Muscle of leg (tissue), 11 donors: Measurements from ENCODE around the gene SLC66A1. TPM values are rescaled to one million over a fixed set of nuclear protein-coding genes. Genes with fewer than 3 reads are reported as not detected.

Experiments used
- DNase-seq: peaks from one replicate; pipeline ENCODE4 v3.0.0; 2013
- H3K27ac ChIP-seq: one replicate; pipeline ENCODE4 v1.5.1; 2013; ENCODE audit warnings: mild to moderate bottlenecking, low read length, control low read depth
- H3K27me3 ChIP-seq: one replicate; pipeline ENCODE4 v1.6.1; 2013; ENCODE audit warnings: low read length; ENCODE audit not compliant: control insufficient read depth, insufficient read depth
- H3K36me3 ChIP-seq: one replicate; pipeline ENCODE4 v1.6.1; 2013; ENCODE audit warnings: low read length; ENCODE audit not compliant: control insufficient read depth, insufficient read depth
- H3K4me1 ChIP-seq: one replicate; pipeline ENCODE4 v1.6.1; 2013; ENCODE audit warnings: low read length; ENCODE audit not compliant: control insufficient read depth, insufficient read depth
- H3K4me3 ChIP-seq: one replicate; pipeline ENCODE4 v1.5.1; 2013; ENCODE audit warnings: low read length, control low read depth
- H3K9me3 ChIP-seq: replicated peaks from 2 replicates; pipeline ENCODE4 v1.6.1; 2013; ENCODE audit warnings: low read depth, low read length; ENCODE audit not compliant: control insufficient read depth
- WGBS: methylation state at CpG from one replicate; pipeline ENCODE4 v1.1.5; 2013; ENCODE audit warnings: missing lambda C conversion rate; ENCODE audit not compliant: insufficient coverage; 5-methylcytosine and 5-hydroxymethylcytosine counted together
- polyA plus RNA-seq, 8 donors: library from polyadenylated mRNA; unstranded; fragments of 120-200 nt; gene quantifications; one replicate each; pipeline versions ENCODE4 v1.2.1 to v1.2.3, GENCODE V29; 2013; ENCODE audit warnings: inconsistent platforms in 1 of 8, low replicate concordance in 1 of 8; ENCODE audit not compliant: insufficient read length in 8 of 8, insufficient read depth in 1 of 8
- total RNA-seq: library from RNA; stranded (reverse); fragments of 120-200 nt; gene quantifications from one replicate; pipeline ENCODE4 v1.2.4, GENCODE V29; 2013

The SLC66A1 gene
- total and polyA plus RNA-seq, 9 donors, result 8.9 to 12.9 (median 9.7) TPM

GRCh38 chr1:19324665-19324990 lies 12.5 kb downstream of the SLC66A1 start:
- no peak for DNase-seq
- Histone ChIP-seq H3K4me3 (no peak overlapping the region), H3K27ac (no peak overlapping the region), H3K9me3 (no peaks in the 10 kb centered on the region), H3K36me3 (peaks cover 68% of the 10 kb centered on the region), H3K4me1 (no peaks in the 10 kb centered on the region), H3K27me3 (no peaks in the 10 kb centered on the region)
- WGBS, result 98% methylated on average over 9 of the region's 9 CpGs

GRCh38 chr1:19325368-19325957 lies 13.3 kb downstream of the SLC66A1 start:
- Histone ChIP-seq H3K27ac (no peak overlapping the region), H3K36me3 (peaks cover 76% of the 10 kb centered on the region), H3K4me3 (no peak overlapping the region), H3K4me1 (no peaks in the 10 kb centered on the region), H3K27me3 (no peaks in the 10 kb centered on the region), H3K9me3 (no peaks in the 10 kb centered on the region)
- WGBS, result 86% methylated on average over 15 of the region's 19 CpGs
- no peak for DNase-seq

GRCh38 chr1:19325958-19326747 lies 14.0 kb downstream of the SLC66A1 start:
- no peak overlapping the region for H3K4me3 ChIP-seq
- DNase-seq, result no peak
- no peaks in the 10 kb centered on the region for H3K27me3 ChIP-seq
- no peaks in the 10 kb centered on the region for H3K4me1 ChIP-seq
- WGBS, result 82% methylated on average over 27 of the region's 32 CpGs
- peaks cover 78% of the 10 kb centered on the region for H3K36me3 ChIP-seq
- no peak overlapping the region for H3K27ac ChIP-seq
- H3K9me3 ChIP-seq, result no peaks in the 10 kb centered on the region

- no peak for DNase-seq
- no peak overlapping the region for H3K27ac ChIP-seq
- no peaks in the 10 kb centered on the region for H3K4me1 ChIP-seq
- no peaks in the 10 kb centered on the region for H3K27me3 ChIP-seq
- peaks cover 75% of the 10 kb centered on the region for H3K36me3 ChIP-seq
- 89% methylated on average over 6 of the region's 6 CpGs for WGBS
- no peaks in the 10 kb centered on the region for H3K9me3 ChIP-seq
- no peak overlapping the region for H3K4me3 ChIP-seq
Measured at GRCh38 chr1:19326748-19327065, 14.6 kb downstream of the SLC66A1 start.

GRCh38 chr1:19327301-19327700 lies 15.2 kb downstream of the SLC66A1 start:
- Histone ChIP-seq H3K27ac (no peak overlapping the region), H3K27me3 (no peaks in the 10 kb centered on the region), H3K9me3 (no peaks in the 10 kb centered on the region), H3K4me1 (no peaks in the 10 kb centered on the region), H3K4me3 (no peak overlapping the region), H3K36me3 (peaks cover 71% of the 10 kb centered on the region)
- 78% methylated on average over 8 of the region's 16 CpGs for WGBS
- DNase-seq, result no peak

GRCh38 chr1:19327736-19328135 lies 15.6 kb downstream of the SLC66A1 start:
- no peaks in the 10 kb centered on the region for H3K4me1 ChIP-seq
- DNase-seq, result no peak
- H3K27me3 ChIP-seq, result no peaks in the 10 kb centered on the region
- WGBS, result 76% methylated on average over 6 of the region's 9 CpGs
- no peak overlapping the region for H3K27ac ChIP-seq
- peaks cover 75% of the 10 kb centered on the region for H3K36me3 ChIP-seq
- H3K4me3 ChIP-seq, result no peak overlapping the region
- no peaks in the 10 kb centered on the region for H3K9me3 ChIP-seq

GRCh38 chr1:19328486-19328885 lies 16.4 kb downstream of the SLC66A1 start:
- no peak overlapping the region for H3K27ac ChIP-seq
- 100% methylated on average over 3 of the region's 18 CpGs for WGBS
- H3K9me3 ChIP-seq, result no peaks in the 10 kb centered on the region
- no peak for DNase-seq
- H3K4me1 ChIP-seq, result no peaks in the 10 kb centered on the region
- no peak overlapping the region for H3K4me3 ChIP-seq
- no peaks in the 10 kb centered on the region for H3K27me3 ChIP-seq
- peaks cover 72% of the 10 kb centered on the region for H3K36me3 ChIP-seq

- no peak overlapping the region for H3K4me3 ChIP-seq
- no peak overlapping the region for H3K27ac ChIP-seq
- no peaks in the 10 kb centered on the region for H3K4me1 ChIP-seq
- DNase-seq, result no peak
- peaks cover 66% of the 10 kb centered on the region for H3K36me3 ChIP-seq
- H3K27me3 ChIP-seq, result no peaks in the 10 kb centered on the region
- H3K9me3 ChIP-seq, result no peaks in the 10 kb centered on the region
- WGBS, result 91% methylated on average over 5 of the region's 13 CpGs
Measured at GRCh38 chr1:19329188-19329587, 17.1 kb downstream of the SLC66A1 start.

- WGBS, result 95% methylated on average over 5 of the region's 5 CpGs
- peaks cover 61% of the 10 kb centered on the region for H3K36me3 ChIP-seq
Measured at GRCh38 chr1:19329611-19330010, 17.5 kb downstream of the SLC66A1 start.

GRCh38 chr1:19330449-19331135 lies 18.5 kb downstream of the SLC66A1 start:
- no peak overlapping the region for H3K27ac ChIP-seq
- H3K27me3 ChIP-seq, result no peaks in the 10 kb centered on the region
- no peaks in the 10 kb centered on the region for H3K9me3 ChIP-seq
- no peak overlapping the region for H3K4me3 ChIP-seq
- no peak for DNase-seq
- H3K36me3 ChIP-seq, result peaks cover 52% of the 10 kb centered on the region
- H3K4me1 ChIP-seq, result no peaks in the 10 kb centered on the region
- 69% methylated on average over 3 of the region's 14 CpGs for WGBS

More at GRCh38 chr1:19329611-19330010, 17.5 kb downstream of the SLC66A1 start:
- Histone ChIP-seq H3K27me3 (no peaks in the 10 kb centered on the region), H3K4me3 (no peak overlapping the region), H3K4me1 (no peaks in the 10 kb centered on the region), H3K27ac (no peak overlapping the region), H3K9me3 (no peaks in the 10 kb centered on the region)
- DNase-seq, result no peak
